HG03571 (cell line): Measurements from ENCODE around the gene DRD1.
"Not testable (repeated sequence)": the region's sequence is repeated elsewhere in the genome, so short reads cannot be mapped to it uniquely, and the experiment has no call there.

Experiments used
- ATAC-seq: cut with Tn5 transposase; IDR thresholded peaks from one replicate; pipeline ENCODE4 v1.9.1; 2021; ENCODE audit not compliant: unreplicated experiment

The DRD1 gene

DNA sequence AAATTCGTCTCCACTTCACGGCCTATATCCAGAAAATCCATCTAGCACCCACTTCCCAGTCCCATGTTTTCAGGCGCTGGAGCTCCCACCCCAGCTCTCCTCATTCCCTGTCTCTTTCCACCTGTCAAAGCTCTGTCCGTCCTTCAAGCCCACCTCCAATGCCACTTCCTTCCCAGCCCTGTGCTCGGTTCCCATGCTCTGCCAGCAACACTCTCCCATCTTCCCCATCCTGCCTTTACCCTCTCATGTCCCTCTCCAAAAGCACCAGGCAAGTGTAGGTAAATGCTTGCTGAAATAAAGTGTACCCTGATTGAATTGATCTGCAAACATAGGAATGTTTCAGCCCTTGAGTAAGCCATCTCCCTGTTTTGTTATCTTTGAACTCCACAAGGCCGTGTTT lies 9.2 kb downstream of the DRD1 start:
- no peak for ATAC-seq

DNA sequence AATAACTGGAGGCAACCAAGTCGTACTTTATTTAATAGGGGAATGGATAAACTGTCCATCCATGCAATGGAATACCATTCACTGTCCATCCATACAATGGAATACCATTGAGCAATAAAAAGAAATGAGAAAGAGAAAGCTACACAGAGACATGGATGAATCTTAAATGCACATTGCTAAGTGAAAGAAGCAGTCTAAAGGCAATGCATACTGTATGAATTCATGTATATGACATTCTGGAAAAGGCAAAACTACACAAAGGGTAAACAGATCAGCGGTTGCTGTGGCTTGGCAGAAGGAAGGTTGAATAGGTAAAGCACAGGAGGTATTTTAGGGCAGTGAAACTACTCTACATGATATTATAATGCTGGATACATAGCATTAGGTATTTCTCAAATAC lies 16.2 kb downstream of the DRD1 start:
- ATAC-seq, result no peak

DNA sequence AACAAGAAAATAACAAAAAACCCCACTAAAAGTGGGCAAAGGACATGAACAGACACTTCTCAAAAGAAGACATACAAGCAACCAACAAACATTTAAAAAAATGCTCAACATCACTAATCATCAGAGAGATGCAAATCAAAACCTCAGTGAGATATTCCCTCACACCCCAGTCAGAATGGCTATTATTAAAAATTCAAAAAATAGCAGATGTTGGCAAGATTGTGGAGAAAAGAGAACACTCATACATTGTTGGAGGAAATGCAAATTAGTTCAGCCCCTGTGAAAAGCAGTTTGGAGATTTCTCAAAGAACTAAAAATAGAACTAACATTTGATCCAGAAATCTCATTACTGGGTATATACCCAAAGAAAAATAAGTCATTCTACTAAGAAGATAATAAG lies 19.4 kb downstream of the DRD1 start:
- ATAC-seq, result not testable (repeated sequence)

- ATAC-seq, result no peak
These were observed 21.9 kb downstream of the DRD1 start for GRCh38 chr5:175422058-175422457.

DNA sequence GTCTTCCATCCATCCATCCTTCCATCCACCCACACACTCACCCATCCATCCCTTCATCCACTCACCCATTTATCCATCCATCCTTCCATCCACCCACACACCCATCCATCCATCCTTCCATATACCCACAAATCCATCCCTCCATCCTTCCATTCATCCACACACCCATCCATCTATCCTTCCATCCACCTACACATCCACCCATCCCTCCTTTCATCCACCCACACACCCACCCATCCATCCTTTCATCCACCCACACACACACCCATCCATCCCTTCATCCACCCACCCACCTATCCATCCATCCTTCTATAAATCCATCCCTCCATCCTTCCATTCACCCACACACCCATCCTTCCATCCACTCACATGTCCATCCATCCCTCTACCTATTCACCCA lies 23.6 kb downstream of the DRD1 start:
- ATAC-seq, result no peak

GRCh38 chr5:175418251-175418650 lies 25.7 kb downstream of the DRD1 start:
- no peak for ATAC-seq

GRCh38 chr5:175417384-175417783 lies 26.6 kb downstream of the DRD1 start:
- ATAC-seq, result no peak

DNA sequence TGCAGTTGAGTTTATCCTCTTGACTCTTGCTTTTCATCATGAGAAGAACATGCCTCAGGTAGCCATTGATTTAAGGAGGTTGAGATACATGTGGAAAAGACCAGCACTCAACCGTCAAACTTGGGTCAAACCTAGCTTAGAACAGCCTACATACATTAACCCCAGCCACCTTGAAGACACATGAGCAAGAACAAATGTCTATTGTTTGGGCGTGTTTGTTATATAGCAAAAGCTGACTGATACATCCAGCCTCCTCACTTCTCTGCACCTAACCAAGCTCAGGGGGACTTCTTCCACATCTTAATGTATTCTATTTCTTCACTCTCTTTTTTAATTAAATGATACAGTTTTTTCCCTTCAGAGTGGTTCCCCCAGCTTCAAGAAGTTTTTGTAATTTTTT lies 28.7 kb downstream of the DRD1 start:
- ATAC-seq, result no peak

- ATAC-seq, result no peak
These were observed 33.1 kb downstream of the DRD1 start for GRCh38 chr5:175410926-175411325.

- ATAC-seq, result no peak
These were observed 37.7 kb downstream of the DRD1 start for GRCh38 chr5:175406300-175406699.

GRCh38 chr5:175397590-175398297 lies 46.2 kb downstream of the DRD1 start:
- ATAC-seq, result not testable (repeated sequence)

DNA sequence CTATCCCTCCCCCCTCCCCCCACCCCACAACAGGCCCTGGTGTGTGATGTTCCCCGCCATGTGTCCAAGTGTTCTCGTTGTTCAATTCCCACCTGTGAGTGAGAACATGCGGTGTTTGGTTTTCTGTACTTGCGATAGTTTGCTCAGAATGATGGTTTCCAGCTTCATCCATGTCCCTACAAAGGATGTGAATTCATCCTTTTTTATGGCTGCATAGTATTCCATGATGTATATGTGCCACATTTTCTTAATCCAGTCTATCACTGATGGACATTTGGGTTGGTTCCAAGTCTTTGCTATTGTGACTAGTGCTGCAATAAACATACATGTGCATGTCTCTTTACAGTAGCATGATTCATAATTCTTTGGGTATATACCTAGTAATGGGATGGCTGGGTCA lies 48.6 kb downstream of the DRD1 start:
- ATAC-seq, result not testable (repeated sequence)

DNA sequence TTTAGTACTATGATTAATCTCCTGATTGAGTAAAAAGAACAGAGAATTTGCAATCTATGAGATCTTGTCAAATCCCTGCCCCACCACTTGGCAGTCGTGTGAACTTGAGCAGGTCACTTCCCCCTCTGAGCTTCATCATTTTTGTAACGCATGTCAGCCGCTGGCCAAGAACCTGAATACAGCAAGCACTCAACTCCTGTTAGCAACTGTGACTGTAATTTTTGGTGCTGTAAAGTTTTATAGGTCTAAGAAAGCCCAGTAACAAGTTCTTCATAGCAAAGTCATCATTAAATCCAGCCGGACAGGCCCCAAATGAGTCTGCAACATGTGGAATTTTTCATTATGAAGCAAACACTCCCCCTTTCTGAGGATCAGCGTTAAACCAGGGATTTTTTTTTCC lies 49.4 kb downstream of the DRD1 start:
- ATAC-seq, result no peak

DNA sequence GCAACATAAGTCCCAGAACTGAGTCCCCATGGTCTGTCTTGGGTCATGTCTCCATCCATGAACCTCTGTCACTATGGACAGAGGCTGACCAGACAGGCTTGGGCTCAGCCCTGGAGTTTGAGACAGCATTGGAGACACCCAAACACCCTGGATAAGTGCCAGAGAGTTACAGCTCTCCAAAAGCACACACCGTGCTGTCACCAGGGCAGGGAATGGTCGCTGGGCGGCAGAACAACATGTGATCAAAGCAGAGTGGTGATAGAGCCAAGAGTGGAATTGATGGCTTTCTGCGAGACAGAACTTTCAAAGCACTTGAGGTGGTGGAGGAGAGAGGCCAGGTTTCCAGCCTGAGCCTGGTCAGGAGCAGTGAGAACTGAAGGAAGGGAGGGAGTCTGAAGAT lies 50.1 kb downstream of the DRD1 start:
- no peak for ATAC-seq

DNA sequence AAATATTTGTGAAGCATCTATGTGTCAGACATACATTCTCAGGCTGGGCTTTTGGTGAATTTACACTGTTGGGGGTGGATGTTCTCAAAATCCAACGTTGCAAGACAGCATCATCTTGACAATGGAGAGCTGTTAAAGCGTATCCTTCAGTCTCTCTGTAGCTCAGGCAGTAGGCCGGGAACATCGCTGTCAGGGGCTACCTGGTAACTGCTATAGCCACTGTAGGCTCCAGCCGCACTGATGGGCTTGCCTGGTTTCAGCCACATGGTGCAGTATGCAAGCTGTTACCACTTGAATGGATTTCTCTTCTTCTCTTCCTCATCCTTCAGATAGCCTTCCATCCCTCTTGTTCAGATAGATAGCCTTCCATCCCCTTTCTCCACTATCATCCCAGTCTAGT lies 51.7 kb downstream of the DRD1 start:
- no peak for ATAC-seq

- no peak for ATAC-seq
These were observed 53.5 kb downstream of the DRD1 start for GRCh38 chr5:175390352-175391083.
